ENCODE data around the gene NFIC.

NFIC gene

GRCh38 chr19:3359919-3360420 is 6.4 kb upstream of the NFIC start:
- DNase-seq, result peak; percentile 50

DNA sequence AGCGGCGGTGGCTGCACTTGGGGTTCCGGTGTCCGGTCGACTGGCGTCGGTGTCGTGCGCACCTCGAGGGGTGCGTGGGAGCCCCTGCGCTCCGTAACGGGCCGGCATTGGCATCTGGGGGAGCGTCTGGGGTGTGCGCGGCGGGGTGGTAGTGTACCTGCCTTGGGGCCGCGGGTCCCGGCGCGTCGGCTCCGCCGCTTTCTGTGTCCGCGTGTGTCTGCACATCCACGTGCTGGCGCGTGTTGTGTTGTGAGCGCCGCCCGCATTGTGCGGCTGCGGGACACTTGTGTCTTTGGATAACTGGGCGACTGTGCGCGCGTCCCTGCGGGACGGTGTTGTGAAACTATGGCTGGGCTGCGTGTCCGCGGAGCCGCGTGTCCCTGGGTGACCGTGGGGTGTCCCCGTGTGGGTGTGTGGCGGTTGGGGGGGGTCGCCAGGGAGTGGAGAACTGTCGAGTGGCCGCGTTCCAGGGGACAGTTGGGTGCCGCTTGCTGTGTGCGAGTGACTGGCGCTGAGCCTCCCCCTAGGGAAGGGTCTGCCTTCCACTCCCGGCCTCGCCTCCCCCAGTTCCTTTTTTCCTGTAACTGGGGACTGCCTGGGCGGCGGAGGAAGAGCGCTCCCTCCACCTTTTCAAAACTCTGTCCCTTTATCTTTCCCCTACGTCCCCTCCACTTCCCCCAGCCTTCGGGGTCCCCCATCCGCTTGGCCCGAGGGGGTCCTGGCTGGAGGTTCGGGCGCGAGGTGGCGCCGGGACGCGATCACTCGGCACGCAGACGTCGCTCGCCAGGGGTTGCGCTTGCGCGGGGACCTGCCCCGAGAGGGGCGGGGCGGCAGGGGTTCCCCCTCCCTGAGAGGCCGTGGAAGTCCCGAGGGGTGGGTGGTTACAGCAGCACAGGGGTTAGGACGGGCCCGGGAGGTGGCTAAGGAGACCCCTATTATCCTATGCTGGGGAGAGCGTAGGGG is 5.7 kb upstream of the NFIC start:
- peak; percentile 70 for DNase-seq

DNA sequence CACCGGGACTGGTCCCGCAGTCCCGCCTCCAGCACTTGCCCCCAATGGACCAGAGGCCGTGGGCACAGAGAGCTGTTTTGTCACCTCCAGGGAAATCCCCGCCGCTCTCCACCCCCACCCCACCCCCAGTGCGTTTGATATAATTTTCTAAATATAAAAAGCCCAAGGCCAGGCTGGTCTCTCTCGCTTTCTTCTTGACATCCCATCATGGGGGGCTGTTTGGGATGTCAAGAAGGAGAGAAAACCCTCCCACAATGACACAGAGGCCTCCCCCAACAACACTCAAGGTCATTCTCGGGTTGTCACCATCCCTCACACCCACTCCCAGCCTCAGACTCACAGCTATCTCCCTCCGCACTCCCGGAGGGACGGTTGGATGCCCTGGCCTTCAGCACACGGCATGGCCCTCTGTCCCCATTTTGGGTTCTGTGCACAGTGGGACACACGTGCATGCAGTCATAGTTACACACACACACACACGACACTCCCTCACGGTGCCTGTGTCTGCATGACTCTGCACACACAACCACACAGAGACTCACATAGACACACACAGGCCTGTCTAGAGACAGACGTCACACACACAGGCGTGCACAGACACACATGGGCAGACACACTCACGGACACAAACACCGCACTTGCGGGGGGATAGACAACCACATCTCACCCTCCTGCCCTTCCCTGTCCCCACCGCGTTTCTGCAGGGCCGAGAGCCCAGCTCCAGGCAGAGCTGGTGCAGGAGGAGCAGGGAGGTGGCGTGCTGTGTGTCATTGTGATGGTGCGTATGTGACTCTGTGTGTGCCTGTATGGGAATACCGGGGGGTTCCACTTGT is 4.8 kb upstream of the NFIC start:
- DNase-seq, result no peak

- no peak for DNase-seq
Measured at GRCh38 chr19:3362217-3362906, 4.0 kb upstream of the NFIC start.

DNA sequence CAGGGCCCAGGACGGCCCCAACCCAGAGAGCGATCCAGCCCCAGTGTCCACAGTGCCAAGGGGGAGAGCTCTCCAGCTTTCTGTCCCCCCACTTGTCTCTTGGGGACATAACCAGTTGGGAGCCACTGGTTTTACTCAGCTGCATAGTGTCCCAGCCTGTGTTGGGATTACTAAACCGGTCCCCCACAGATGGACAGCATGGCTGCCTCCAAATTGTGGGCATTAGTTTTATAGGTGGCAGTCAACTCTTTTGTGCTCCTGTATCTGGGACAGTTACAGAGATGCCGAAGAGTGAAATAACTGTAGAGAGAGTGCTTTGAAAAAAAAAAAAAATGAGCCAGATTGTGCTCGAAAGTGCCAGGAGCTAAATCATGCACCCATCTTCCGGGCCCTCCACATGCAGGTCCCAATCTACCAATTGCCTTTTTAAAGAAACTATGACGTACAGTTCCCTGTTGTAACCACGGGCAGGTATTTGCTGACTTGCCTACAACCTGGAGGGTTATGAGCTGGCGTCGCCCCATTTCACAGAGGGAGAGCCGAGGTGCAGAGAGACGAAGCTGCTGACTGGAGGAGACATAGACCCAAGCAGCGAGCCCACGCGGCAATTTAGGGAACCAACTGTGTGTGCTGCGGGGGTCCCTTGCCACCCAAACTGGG is 2.4 kb upstream of the NFIC start:
- no peak for DNase-seq

GRCh38 chr19:3364501-3364858 is 1.9 kb upstream of the NFIC start:
- no peak for DNase-seq

DNA sequence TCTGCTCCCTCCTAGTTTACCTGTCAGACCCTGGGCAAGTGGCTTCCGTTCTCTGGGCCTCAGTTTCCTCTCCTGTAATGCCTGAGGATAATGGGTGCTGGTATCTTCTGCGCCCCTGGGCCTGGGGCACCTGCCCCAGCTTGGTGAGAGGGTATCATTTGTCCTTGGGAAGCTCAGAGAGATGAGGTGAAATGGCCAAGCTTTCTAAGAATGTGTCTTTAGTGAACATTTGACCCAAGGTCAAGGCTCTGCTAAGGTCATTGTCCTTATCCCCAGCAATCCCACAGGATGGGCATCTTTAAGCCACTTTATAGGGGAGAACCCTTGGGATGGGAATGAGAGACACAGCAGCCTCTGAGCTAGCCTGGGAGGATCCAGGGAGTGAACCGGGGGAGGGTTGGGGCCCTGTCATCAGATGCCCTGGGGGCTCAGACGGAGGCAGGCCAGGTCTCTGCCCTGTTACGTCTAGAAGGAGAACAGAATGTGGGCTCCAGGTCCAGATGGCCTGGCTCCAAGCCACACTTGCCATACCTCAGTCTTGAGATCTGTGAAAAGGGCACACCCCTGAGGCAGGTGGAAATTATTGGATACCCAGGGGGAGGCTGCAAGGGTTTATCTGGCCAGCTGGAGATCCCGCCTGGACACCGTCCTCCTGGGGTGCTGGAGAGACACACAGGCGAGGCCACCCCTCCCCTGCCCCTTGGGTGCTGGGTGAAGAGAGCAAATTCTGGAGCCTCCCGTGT is 1.1 kb upstream of the NFIC start:
- no peak for DNase-seq

GRCh38 chr19:3366753-3367627 is 607 bp downstream of the NFIC start:
- DNase-seq, result no peak

- DNase-seq, result peak; percentile 18
Measured at GRCh38 chr19:3367628-3368440, 1.5 kb downstream of the NFIC start.

DNA sequence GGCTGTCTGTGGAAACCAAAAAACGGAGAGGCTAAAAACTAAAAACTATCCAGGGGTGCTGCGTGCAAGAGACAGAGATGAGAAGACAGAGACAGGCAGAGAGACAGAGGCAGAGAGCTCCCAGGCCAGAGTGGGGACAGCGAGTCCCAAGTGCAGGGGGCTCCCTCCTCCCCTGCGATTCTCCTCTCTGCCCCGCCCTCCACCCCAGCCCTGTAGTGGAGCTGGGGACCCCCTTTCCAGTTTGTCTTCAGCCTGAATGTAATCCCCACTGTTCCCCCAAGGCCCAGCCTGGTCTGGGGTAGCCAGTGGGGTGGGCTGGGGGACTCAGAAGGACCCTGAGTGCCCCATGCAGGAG is 2.0 kb downstream of the NFIC start:
- DNase-seq, result no peak

GRCh38 chr19:3368848-3369336 is 2.5 kb downstream of the NFIC start:
- peak; percentile 31 for DNase-seq

GRCh38 chr19:3369337-3370213 is 3.2 kb downstream of the NFIC start:
- DNase-seq, result peak; percentile 88

- DNase-seq, result no peak
Measured at GRCh38 chr19:3370214-3370720, 3.9 kb downstream of the NFIC start.

GRCh38 chr19:3370728-3371591 is 4.6 kb downstream of the NFIC start:
- DNase-seq, result peak; percentile 20

DNA sequence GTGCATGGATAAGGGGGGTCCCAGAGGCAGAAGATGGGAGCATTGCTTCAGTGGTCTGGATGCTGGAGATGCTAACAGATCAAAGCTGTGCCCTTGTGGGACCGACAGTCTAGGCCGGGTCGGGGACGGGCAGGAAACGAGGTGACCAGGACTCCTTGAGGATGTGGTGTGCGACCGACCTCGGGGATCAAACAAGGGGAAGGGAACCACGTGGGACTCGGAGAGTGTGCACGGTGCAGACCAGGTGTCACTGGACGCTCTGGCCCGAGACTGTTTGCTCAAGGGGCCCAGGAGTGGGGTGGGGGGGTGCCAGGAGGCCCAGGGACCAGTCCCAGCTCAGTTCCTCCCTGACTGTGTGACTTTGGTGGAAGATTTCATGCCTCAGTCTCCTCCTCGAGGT is 6.0 kb downstream of the NFIC start:
- no peak for DNase-seq

DNA sequence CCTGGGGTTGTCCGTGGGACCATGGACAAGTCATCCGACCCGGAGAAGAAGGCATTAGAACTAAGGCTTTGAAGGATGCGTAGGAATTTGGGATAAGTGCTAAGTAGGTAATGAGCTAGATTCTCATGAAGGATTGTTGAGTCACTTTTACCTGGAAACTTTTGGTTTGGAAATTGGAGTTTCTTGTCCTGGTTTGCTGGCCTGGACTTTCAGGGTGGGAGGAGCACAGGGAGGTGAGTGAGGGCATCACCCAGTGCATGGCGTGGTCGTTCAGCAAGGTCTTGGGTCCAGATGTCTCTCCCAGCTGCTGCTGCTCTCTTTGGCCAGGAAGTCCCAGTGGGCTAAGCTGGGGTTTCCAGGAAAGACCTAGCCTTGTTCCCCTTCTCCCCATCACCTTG is 7.6 kb downstream of the NFIC start:
- DNase-seq, result no peak

GRCh38 chr19:3374369-3375112 is 8.2 kb downstream of the NFIC start:
- DNase-seq, result no peak
